NCI-H748 (cell line): Measurements from ENCODE around the gene MTARC1.

Experiments
- DNase-seq: peaks from one replicate; lab custom pipeline; 2025; ENCODE audit not compliant: unreplicated experiment; lab: John Stamatoyannopoulos, UW

Gene MTARC1

GRCh38 chr1:220827445-220828178, 40.9 kb downstream of the MTARC1 start:
- DNase-seq: no peak

- DNase-seq: no peak
Measured at GRCh38 chr1:220828179-220828490, 41.4 kb downstream of the MTARC1 start.

GRCh38 chr1:220828950-220829586, 42.4 kb downstream of the MTARC1 start:
- no peak for DNase-seq

- no peak for DNase-seq
Measured at GRCh38 chr1:220833436-220833835, 46.7 kb downstream of the MTARC1 start.

- no peak for DNase-seq
Measured at GRCh38 chr1:220834155-220834870, 47.6 kb downstream of the MTARC1 start.
